GM10248 (cell line): ENCODE measurements around the gene MYLIP.

Source experiments
- CTCF ChIA-PET: fragments of 300-600 bp; sonication (Branson Sonifier 250); formaldehyde crosslinking; extraction: SDS; loops from one replicate; lab custom pipeline; 2021; ENCODE audit warnings: antibody characterized with exemption; lab: Yijun Ruan, JAX
- POLR2A ChIA-PET: fragments of 350-650 bp; sonication (Branson Sonifier 250); formaldehyde crosslinking; extraction: SDS; loops from one replicate; lab custom pipeline; 2020; ENCODE audit warnings: antibody characterized with exemption; lab: Yijun Ruan, JAX
- DNase-seq: peaks from one replicate; pipeline ENCODE4 v3.0.0; 2012; ENCODE audit errors: extremely low spot score
- CTCF ChIP-seq: IDR thresholded peaks from 2 replicates; pipeline ENCODE4 v1.5.1; 2012; ENCODE audit warnings: mild to moderate bottlenecking, low read depth; ENCODE audit errors: extremely low read depth, missing control alignments, control extremely low read depth

The MYLIP gene

GRCh38 chr6:16104624-16105433 lies 24.1 kb upstream of the MYLIP start:
- TF ChIP-seq CTCF: no peak
- POLR2A ChIA-PET: no interaction called here
- CTCF ChIA-PET: interaction anchor here (1.3 to 1.6 kb wide), 4 partner anchors 8 to 101 kb away, joined by 3 to 4 read pairs (median 4); no protein-coding TSS in a partner anchor
- DNase-seq: no peak

- CTCF ChIA-PET: interaction anchor here (1.0 to 2.0 kb wide), 4 partner anchors 13 to 99 kb away, joined by 3 to 6 read pairs (median 3); partner anchors contain the start of gene MYLIP
- DNase-seq: no peak
- TF ChIP-seq CTCF: no peak
- POLR2A ChIA-PET: no interaction called here
Observed at GRCh38 chr6:16105854-16106253, 23.0 kb upstream of the MYLIP start.

DNA sequence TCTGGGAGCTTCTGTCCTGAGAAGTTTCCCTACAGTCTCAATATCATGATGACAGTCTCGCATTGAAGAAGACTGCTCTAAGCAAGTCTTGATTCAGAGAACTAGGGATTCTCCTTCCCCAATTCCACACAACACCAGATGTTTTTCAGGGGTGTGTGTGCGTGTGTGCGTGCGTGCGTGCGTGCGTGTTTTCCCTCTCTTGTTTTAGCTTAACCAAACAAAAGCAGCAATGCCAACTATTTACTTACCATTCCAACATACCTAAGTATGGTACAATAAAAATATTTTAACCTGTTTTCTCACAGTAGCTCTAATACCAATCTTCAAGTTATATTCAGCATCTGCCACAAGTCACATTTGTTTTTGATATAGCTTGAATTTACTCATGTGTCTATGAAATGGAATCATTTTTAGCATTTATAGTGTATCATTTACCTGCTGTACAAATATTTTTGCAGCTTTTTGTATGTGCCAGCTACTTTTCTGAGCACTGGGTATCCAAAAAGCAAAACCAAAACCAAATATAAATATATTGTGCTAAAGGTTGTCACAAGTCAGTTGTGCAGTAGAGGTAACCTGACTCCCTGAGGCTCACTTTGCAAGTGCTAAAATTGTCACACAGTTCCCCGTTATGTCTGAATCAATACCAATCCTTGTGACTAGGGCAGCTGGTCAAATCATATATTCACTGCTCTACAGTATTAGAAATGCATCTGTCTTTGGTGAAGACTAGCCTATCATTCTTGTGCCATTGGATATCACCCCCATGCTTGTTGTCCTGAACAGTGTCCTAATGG lies 21.7 kb upstream of the MYLIP start:
- no peak for DNase-seq
- ChIA-PET CTCF (interaction anchor here (1.4 to 2.0 kb wide), 4 partner anchors 16 to 416 kb away, joined by 3 to 6 read pairs (median 4); partner anchors contain the start of gene MYLIP), POLR2A (interaction anchor here (0.7 kb wide), 1 partner anchor 298 kb away, joined by 8 read pairs; no protein-coding TSS in a partner anchor)
- TF ChIP-seq CTCF: no peak

GRCh38 chr6:16108419-16108818 lies 20.5 kb upstream of the MYLIP start:
- ChIA-PET POLR2A (no interaction called here), CTCF (interaction anchor here (1.7 kb wide), 1 partner anchor 417 kb away, joined by 4 read pairs; no protein-coding TSS in a partner anchor)
- DNase-seq: no peak
- no peak for TF ChIP-seq CTCF

DNA sequence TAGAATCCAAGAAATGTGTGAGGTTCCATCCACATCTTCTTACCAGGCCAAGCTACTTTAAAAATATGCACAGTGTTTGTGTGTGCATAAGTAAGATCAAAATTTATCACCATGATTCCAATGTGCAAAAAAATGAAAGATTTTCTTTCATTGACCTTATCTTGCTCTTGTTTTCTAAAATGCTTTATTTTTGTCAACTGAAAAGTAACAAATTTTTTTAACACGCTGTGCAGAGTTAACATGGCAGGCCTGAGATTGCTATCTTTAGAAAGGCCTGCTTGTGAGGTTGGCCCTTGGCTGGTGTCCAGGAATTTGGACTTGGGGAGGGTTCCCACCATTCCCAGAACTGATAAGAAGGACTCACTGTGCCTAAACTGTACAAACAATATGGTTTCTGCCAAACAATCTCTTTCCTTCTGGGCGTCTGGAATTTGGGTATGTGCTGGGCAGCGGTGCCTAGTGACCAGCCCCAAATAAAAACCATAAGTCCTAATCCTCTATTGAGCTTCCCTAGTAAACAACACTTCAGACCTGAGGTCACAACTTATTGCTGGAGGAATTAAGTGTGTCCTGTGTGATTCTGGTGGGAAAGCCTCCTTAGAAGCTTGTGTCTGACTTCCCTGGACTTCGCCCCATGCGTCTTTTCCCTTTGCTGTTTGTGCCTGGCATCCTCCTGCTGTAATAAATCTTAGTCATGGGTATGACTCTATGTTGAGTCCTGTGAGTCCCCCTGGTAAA lies 19.8 kb upstream of the MYLIP start:
- TF ChIP-seq CTCF: no peak
- CTCF ChIA-PET: interaction anchor here (1.7 kb wide), 1 partner anchor 418 kb away, joined by 4 read pairs; no protein-coding TSS in a partner anchor
- no peak for DNase-seq
- POLR2A ChIA-PET: no interaction called here
